ENCODE measurements around the gene CLIC1. TPM values are rescaled to one million over a fixed set of nuclear protein-coding genes. Genes with fewer than 3 reads are reported as not detected.

The CLIC1 gene
- polyA plus RNA-seq, 3 donors, result 268 to 296 (median 292) TPM

GRCh38 chr6:31775633-31776484, 39.5 kb upstream of the CLIC1 start:
- DNase-seq (ENCODE audit: extremely low read depth in 1 of 11, low read depth in 9 of 11, low spot score in 4 of 11), result no peak

GRCh38 chr6:31775184-31775583, 38.9 kb upstream of the CLIC1 start:
- no peak for DNase-seq (ENCODE audit: extremely low read depth in 1 of 11, low read depth in 9 of 11, low spot score in 4 of 11)

- DNase-seq (ENCODE audit: extremely low read depth in 1 of 11, low read depth in 9 of 11, low spot score in 4 of 11), result no peak
Observed at GRCh38 chr6:31771992-31772358, 35.6 kb upstream of the CLIC1 start.

GRCh38 chr6:31770860-31771259, 34.5 kb upstream of the CLIC1 start:
- DNase-seq (ENCODE audit: extremely low read depth in 1 of 11, low read depth in 9 of 11, low spot score in 4 of 11), result no peak

GRCh38 chr6:31769684-31770371, 33.5 kb upstream of the CLIC1 start:
- no peak for DNase-seq (ENCODE audit: extremely low read depth in 1 of 11, low read depth in 9 of 11, low spot score in 4 of 11)

GRCh38 chr6:31768363-31769257, 32.3 kb upstream of the CLIC1 start:
- no peak for DNase-seq (ENCODE audit: extremely low read depth in 1 of 11, low read depth in 9 of 11, low spot score in 4 of 11)

- DNase-seq (ENCODE audit: extremely low read depth in 1 of 11, low read depth in 9 of 11, low spot score in 4 of 11), result no peak
Observed at GRCh38 chr6:31767096-31767645, 30.8 kb upstream of the CLIC1 start.

GRCh38 chr6:31765910-31766794, 29.8 kb upstream of the CLIC1 start:
- DNase-seq (ENCODE audit: extremely low read depth in 1 of 11, low read depth in 9 of 11, low spot score in 4 of 11), result peak in 5 of 11 donors; percentile 15 to 39 (median 29)

- DNase-seq (ENCODE audit: extremely low read depth in 1 of 11, low read depth in 9 of 11, low spot score in 4 of 11), result no peak
Observed at GRCh38 chr6:31765559-31765909, 29.2 kb upstream of the CLIC1 start.

GRCh38 chr6:31764198-31764597, 27.9 kb upstream of the CLIC1 start:
- no peak for DNase-seq (ENCODE audit: extremely low read depth in 1 of 11, low read depth in 9 of 11, low spot score in 4 of 11)

GRCh38 chr6:31763619-31763940, 27.2 kb upstream of the CLIC1 start:
- peak in 3 of 11 donors; percentile 15 to 44 (median 18) for DNase-seq (ENCODE audit: extremely low read depth in 1 of 11, low read depth in 9 of 11, low spot score in 4 of 11)

- DNase-seq (ENCODE audit: extremely low read depth in 1 of 11, low read depth in 9 of 11, low spot score in 4 of 11), result no peak
Observed at GRCh38 chr6:31762878-31763618, 26.7 kb upstream of the CLIC1 start.

- DNase-seq (ENCODE audit: extremely low read depth in 1 of 11, low read depth in 9 of 11, low spot score in 4 of 11), result no peak
Observed at GRCh38 chr6:31762356-31762755, 26.0 kb upstream of the CLIC1 start, which contains the start of gene SAPCD1. Gene SAPCD1 (plus strand): TSS chr6:31762656. CDS start chr6:31763055, 399 bp downstream.

GRCh38 chr6:31761343-31761742, 25.0 kb upstream of the CLIC1 start:
- no peak for DNase-seq (ENCODE audit: extremely low read depth in 1 of 11, low read depth in 9 of 11, low spot score in 4 of 11)

GRCh38 chr6:31760790-31761189, 24.5 kb upstream of the CLIC1 start:
- no peak for DNase-seq (ENCODE audit: extremely low read depth in 1 of 11, low read depth in 9 of 11, low spot score in 4 of 11)

- no peak for DNase-seq (ENCODE audit: extremely low read depth in 1 of 11, low read depth in 9 of 11, low spot score in 4 of 11)
Observed at GRCh38 chr6:31758281-31758680, 22.0 kb upstream of the CLIC1 start.

GRCh38 chr6:31752739-31753319, 16.5 kb upstream of the CLIC1 start:
- DNase-seq (ENCODE audit: extremely low read depth in 1 of 11, low read depth in 9 of 11, low spot score in 4 of 11), result no peak

All from renal cortex interstitium (tissue), 11 donors.